NCI-H187 (cell line): Measurements from ENCODE around the gene RAD50.
"Not testable (repeated sequence)": the region's sequence is repeated elsewhere in the genome, so short reads cannot be mapped to it uniquely, and the experiment has no call there.

Experiments
- DNase-seq, 2 experiments: peaks; one replicate each; lab custom pipeline; 2025; lab: John Stamatoyannopoulos, UW

Gene RAD50

DNA sequence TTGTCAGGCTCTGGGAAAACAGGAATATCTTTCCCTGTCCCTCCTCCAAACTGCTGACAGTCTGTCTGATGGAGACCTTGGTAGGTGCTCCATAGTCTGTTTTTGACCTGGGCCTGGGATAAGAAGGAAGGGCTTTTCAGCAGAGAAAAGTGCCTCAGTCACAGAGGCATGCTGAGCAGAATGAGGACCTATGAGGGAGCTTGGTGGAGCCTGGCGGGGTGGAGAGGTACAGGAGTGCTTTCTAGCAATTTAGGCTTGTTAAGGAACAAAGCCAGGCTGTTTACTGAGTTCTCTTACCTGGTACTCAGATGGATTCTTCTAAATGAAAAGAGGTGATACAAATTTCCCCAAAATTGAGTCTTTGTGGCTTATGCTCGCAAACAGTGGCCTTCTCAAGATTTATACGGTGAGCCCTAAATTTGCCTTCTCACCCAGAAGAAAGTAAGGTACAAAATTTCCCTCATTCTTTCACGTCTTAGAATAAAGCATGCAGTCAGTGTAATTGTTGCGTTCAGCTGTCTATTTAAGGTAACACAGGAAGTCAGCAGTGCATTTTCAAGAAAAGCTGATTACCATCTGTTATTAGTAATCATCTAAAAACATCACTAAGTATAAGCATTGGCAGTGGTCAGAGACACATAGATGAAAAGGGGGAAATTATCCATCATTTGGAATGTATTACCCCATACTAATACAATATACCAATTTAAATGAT lies 72.6 kb downstream of the RAD50 start:
- no peak for DNase-seq

DNA sequence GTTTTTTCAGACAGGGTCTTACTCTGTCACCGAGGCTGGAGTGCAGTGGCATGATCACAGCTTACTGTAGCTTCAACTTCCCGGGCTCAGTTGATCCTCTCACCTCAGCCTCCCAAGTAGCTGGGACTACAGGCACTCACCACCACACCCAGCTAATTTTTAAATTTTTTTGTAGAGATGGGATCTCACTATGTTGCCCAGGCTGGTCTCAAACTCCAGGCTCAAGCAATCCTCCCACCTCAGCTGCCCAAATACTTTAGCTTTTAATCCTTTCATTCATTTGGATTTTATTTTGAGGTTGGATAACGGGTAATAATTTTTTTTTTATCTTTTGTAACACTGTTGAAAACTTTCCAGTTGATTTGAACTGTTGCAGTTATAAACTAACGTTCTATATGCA lies 76.8 kb downstream of the RAD50 start:
- DNase-seq, result not testable (repeated sequence)

DNA sequence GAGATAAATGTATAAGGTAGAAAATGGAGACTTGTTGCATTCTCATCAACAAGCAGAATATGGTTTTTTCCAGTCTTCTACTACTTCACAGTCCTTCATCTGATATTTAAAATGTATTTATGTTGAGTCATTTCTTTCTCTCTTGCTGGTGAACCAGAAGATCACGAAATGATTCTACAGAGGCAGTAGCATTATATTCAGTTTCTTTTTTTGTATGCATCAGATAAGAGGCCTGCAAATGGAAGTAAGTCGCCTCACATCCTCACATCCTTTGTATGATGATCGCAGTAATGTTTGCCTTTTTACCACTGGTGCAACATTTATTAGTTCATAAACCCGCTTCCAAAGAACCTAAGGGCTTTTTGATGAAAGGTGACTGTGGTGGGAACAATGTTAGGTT lies 79.1 kb downstream of the RAD50 start:
- DNase-seq, result no peak

DNA sequence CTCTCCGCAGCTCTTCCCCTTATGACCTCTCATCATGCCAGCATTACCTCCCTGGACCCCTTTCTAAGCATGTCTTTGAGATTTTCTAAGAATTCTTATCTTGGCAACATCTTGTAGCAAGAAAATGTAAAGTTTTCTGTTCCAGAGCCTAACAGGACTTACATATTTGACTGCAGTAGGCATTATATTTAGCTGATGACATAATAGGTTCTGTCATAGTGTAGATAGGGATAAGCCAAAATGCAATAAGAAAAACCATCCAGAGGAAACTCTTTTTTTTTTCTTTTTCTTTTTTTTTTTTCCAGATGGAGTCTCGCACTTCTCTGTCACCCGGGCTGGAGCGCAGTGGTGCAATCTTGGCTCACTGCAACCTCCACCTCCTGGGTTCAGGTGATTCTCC lies 80.5 kb downstream of the RAD50 start:
- DNase-seq, result no peak

DNA sequence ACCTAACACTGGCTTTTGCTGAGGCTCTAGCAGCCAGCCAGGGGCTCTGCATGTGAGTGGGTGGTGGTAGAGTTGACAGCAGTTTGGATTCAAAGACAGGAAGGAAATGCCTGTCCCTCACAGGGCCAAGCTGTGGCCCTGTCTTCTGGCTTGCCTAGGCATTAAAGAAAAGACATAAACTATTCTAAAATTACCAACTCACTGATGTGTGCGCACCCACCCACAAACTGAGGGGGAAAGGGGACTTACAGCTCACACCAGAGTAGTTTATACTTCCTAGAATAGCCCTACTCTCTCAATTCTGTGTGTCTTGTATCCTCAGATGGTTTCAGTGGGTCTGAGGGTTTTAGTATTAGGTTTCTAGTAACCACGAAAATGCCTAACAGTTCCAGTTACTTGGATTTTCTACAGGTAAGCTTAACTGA lies 82.9 kb downstream of the RAD50 start:
- DNase-seq, result no peak

DNA sequence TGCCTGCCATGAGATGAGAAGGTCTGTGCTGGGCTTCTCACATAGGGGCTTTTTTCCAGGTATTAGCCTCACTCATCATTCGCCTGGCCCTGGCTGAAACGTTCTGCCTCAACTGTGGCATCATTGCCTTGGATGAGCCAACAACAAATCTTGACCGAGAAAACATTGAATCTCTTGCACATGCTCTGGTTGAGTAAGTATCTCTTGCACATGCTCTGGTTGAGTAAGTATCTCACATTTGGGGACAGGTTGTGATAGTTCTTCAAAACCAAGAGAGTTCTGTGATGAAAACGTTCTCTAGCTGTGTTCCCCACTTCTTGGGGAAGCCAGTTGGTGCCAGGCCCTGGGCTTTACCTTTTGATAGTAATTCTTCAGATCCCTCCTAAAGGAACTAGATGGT lies 83.8 kb downstream of the RAD50 start:
- DNase-seq, result no peak

DNA sequence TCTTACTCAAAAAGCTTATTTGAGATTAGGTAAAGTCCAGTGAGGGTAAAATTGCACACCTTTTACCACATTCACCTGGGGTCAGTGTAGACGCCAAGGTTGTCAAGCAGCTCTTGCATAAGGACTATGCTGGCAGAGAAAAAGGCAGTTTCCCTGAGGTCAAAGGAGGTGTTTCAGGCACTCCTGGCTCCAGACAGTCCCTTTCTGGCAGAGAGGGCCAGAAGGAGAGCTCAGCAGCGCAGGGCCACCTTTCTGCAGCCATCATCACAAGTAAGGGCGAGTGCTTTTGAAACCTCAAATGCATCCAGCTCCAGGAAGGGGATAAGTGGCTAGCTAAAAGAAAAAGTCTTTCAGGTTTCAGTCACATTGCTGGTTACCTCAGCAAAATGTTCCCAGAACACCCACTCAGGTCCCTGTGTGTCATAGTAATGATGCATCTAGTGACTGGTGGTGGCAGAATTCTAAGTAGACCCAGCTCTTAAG lies 84.5 kb downstream of the RAD50 start:
- DNase-seq, result no peak

DNA sequence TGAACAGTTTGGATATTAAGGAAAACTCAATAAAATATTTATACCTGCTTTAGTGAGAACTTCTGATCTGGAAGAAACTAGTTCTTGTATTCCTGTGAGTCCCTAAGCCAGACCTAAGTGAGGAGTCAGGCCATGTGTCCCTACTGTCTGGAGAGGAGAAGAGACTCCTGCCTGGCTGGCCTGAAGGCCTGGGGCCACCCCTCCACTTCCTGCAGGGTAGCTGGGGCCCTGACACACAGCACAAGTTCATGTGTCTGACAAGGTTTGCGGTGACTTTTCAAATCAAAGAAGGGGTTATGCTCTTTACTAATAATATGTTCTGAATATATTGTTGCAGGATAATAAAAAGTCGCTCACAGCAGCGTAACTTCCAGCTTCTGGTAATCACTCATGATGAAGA lies 85.1 kb downstream of the RAD50 start:
- DNase-seq, result no peak

DNA sequence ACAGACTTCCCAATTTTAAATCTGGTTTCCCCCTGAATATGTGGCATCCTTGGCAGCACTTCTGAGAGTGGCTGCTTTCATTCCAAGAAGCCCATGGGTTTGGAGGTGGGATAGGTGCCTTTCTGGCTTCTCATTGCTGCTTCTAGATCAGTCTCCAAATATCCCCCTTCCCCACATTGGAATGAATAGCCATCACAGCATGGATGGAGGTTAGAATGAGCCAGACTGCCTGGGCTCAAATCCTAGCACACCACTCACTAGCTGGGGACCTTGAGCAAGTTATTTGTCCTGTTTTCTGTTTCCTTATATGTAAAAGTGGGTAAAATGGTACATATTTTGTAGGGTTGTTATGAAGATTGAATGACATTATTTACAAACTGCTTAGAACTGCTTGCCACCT lies 87.4 kb downstream of the RAD50 start:
- DNase-seq, result no peak

DNA sequence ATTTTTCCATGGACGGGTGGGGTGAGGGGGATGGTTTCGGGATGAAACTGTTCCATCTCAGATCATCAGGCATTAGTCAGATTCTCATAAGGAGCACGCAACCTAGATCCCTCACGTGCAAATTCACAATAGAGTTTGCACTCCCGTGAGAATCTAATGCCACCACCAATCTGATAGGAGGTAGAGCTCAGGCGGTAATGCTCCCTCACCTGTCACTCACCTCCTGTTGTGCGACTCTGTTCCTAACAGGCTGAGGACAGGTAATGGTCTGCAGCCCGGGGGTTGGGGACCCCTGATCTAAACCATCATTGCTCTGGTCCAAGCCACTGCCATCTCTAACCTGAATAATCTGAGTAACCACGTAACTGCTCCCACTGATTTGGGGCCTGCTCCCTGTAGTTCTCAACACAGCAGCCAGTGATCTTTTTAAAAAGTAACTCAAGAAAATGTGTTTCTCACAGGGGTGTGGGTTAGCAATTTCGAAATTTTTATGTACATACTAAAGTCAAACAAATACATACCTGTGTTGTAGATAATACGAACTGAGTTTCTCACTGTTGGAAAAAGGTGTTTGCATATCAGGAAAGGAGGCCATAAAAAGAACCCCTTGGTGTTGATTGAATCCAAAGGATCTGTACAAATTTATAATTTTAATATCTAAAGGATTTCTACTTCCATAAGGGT lies 89.9 kb downstream of the RAD50 start:
- DNase-seq, result no peak

DNA sequence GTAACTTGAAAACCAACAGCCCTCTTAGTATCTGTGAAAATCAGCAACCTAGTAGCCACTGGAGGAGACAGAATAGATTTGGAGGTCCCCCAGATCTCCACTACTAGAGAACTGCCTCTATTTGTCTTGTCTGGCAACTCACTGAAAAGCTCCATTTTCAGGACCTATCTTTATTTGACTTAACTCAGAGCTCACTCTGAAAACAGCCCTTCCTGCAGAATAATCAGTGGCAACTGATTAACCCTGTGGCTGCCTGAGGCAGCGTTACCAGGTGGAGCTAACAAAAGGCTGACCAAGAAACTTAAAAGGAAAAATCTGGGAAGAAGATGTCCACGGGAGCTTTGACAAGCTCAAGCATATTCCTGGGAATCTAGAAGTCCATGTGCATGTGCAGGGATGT lies 90.7 kb downstream of the RAD50 start:
- DNase-seq, result no peak

DNA sequence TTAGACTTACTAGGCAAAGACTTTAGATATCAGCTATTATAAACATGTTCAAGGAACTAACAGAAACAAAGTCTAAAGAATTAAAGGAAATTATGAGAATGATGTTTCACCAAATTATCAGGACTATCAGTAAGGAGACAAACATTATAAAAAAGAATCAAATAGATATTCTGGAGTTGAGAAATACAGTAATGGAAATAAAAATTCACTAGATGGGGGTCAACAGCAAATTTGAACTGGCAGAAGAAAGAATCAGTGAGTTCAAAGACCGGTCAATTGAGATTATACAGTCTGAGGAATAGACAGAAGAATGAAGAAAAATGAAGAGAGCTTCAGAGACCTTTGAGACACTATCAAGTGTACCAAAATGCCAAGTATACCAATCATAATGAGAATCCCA lies 91.6 kb downstream of the RAD50 start:
- DNase-seq, result no peak

DNA sequence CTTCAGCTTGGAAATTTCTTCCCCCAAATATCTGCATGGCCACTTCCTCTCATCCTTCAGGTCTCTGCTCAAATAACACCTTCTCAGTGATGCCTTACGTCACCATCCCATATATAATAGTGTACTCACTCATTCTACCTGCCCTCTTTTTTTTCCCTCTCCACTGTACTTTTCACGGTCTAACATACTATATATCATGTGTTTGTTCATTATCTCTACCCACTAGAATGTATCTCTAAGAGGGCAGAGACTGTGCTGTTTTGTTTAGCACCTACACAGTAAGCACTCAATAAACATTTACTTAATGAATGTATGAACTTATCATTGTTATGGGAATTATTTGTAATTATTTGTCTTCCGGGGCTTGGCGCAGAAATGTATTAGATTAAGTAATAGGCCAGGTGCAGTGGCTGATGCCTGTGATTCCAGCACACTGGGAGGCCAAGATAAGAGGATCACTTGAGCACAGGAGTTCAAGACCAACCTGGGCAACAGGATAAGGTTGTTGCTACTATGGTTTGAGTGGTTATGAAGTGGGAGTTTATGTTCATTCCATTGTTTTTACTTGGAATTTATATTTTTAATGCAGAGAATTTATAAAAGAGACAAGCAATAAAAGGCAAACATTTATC lies 95.2 kb downstream of the RAD50 start:
- no peak for DNase-seq

DNA sequence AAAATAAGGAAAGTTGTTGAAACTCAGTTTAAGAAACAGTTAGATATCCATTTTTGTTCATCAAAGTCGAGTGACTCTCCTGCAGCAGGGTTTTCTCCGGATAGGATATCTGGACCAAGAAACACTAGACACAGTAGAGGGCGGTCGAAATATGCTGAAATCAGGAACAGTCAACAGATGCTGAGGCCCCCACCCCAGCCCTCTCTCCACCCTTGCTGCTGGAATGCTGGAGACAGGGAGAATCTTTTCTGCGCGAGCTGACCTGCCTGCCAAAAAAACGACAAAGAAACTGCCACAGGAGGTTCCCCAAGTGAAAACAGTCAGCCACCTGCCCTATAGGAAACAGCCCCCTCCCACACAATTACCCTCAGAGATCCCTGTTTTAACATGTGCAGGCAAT lies 96.9 kb downstream of the RAD50 start:
- DNase-seq, result no peak

DNA sequence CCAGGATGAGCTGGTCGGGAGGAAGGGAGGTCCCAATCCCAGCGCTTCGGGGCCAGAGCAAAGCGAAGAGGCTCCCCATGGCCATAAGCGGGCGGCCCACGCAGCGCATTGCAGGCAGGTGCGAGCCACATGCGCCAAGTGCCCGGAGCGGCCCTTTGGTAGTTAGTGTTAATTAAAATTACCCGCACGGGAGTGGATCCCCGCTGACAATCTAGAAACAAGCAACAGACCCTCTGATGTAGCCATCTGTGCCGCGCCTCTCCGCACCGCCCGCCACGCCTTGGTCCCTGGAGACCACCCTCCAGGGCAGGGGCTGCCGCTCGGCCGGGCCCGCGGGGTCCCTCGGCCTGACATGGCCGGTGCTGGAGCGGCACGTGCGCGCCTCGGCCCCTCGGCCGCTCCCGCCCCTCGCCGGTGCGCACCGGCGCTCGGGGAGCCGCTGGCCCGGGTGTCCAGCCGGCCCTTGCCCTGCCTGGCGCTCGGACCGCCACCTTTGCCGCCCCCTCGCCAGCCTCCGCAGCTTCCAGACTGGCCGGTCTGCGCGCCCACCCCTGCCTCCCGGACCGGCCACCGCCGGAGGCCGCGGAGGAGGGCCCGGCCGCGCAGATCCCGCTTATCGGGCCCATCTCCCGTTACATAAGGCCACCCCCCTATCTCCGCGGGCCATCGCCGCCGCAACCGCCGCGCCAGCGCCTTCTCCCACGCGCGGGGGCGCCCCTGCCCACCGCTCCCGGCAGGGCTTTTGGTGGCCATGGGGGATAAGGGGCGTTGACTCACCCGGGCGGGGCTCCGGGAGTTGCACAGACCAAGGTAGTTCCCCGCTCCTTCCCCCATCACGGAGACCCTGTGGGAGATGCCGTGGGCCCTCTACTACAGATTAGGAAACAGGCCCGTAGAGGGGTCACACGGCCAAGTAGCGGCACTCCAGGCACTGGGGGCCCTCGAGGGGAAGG lies 99.3 kb downstream of the RAD50 start:
- DNase-seq, result no peak

DNA sequence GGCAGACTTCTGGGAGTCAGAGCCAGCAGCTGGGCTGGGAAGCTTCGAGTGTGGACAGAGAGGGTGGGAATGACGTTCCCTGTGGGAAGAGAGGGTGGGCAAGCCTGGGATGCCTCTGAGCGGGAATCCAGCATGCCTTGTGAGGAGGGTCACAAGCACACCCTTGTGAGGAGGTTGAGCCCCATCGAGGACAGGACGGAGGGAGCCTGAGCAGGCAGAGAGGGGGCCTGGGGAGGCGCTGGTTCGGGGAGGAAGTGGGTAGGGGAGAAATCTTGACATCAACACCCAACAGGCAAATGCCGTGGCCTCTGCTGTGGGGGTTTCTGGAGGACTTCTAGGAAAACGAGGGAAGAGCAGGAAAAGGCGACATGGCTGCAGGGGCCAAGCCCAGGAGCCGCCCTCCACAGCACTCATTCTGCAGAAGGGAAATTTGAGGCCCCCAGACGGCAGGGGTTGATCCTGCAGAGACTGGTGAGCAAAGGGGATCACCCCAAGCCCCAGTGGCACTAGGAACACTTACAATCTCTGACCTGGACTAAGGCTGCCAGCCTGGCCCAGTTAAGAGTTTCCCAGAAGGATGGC lies 100.1 kb downstream of the RAD50 start:
- no peak for DNase-seq

DNA sequence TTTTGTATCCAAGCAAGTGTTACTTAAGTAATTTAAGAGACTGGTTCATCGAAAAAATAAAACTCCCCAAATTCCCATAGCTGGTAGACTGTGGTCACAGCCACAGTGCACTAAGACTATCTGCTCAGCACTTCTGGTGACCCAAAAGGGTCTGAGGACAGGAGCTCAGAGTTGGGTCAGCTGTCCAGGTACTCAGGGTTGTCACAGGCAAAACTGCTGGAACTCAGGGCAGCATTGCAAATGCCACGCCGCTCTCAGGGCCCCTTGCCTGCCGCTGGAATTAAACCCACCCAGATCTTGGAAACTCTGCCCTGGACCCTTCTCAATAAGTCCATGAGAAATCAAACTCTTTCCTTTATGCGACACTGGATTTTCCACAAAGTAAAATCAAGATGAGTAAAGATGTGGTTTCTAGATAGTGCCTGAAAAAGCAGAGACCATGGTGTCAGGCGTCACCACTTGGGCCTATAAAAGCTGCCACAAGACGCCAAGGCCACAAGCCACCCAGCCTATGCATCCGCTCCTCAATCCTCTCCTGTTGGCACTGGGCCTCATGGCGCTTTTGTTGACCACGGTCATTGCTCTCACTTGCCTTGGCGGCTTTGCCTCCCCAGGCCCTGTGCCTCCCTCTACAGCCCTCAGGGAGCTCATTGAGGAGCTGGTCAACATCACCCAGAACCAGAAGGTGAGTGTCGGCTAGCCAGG lies 101.1 kb downstream of the RAD50 start, which contains the start of gene IL13:
Gene IL13 (plus strand): TSS at position 498 of the 705 bp plus-strand sequence. CDS start 14 bp downstream, at position 512.
- DNase-seq, result no peak

DNA sequence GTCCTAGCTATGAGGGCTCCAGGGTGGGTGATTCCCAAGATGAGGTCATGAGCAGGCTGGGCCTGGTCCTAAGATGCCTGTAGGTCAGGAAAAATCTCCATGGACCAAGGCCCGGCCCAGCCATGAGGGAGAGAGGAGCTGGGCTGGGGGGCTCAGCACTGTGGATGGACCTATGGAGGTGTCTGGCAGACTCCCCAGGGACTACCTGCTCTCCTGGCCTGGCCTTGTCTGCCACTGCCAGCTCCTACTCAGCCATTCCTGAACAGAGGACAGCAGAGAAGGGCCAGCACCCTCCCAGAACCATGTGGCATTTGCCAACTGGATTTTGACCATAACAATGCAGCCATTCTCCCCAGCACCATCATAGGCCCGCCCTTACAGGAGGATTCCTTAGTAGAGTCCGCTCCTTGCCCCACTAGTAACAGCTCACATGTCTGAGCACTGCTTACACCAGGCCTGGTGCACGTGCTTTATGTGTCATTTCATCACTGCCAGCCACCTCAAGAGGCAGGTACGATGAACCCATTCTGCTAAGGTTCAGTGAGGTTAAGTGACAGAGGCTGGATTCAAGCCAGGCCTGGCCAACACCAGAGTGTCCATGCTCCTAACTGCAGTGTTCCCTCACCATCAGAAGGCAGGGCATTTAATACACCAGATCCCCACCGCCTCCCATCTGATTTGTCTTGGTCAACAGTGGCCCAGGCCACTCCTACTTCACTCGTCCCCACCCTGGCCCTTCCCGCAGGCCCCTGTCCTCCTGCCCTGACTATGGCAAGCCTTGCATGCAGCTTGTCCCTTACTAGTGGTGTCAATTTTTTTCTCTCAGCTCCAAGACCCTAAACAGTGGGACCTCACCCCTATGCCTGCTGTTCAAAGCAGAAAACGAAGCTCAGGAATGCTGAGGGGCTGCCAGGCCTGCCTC lies 101.9 kb downstream of the RAD50 start:
- no peak for DNase-seq

DNA sequence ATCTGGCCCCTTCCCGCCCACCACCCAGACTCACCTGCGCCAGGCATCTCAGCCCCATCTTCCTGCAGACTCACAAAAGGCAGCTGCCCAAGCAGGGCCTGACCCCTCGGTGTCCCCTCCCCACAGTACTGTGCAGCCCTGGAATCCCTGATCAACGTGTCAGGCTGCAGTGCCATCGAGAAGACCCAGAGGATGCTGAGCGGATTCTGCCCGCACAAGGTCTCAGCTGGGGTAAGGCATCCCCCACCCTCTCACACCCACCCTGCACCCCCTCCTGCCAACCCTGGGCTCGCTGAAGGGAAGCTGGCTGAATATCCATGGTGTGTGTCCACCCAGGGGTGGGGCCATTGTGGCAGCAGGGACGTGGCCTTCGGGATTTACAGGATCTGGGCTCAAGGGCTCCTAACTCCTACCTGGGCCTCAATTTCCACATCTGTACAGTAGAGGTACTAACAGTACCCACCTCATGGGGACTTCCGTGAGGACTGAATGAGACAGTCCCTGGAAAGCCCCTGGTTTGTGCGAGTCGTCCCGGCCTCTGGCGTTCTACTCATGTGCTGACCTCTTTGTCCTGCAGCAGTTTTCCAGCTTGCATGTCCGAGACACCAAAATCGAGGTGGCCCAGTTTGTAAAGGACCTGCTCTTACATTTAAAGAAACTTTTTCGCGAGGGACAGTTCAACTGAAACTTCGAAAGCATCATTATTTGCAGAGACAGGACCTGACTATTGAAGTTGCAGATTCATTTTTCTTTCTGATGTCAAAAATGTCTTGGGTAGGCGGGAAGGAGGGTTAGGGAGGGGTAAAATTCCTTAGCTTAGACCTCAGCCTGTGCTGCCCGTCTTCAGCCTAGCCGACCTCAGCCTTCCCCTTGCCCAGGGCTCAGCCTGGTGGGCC lies 103.1 kb downstream of the RAD50 start:
- no peak for DNase-seq
